NK-92 treated with Interleukin-12 subunit alpha and Interleukin-12 subunit beta, amount 100 ng/mL, for 24 hours (cell line): Measurements from ENCODE around the gene PLXNA4.

Experiments used
- DNase-seq: peaks from one replicate; lab custom pipeline; 2025; lab: John Stamatoyannopoulos, UW

Gene PLXNA4

DNA sequence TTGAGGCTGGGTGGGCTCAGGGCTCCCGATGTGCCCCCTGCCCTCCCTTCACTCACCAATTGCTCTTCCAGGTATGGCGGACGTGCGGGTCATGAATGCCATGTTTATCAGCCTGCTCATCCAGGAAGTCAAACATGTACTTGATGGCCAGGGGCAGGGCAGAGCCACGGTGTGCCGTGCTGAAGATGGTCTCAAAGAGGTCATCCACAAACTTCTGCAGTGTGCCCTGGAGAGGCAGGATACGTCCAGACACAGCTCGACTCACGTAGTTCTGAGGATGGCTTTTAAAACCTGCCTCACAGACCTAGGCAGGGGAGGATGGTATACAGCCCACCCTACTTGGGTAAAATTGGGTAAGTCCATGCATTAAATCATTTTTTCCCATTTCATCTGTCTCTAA, 431.2 kb downstream of the PLXNA4 start:
- DNase-seq, result no peak

DNA sequence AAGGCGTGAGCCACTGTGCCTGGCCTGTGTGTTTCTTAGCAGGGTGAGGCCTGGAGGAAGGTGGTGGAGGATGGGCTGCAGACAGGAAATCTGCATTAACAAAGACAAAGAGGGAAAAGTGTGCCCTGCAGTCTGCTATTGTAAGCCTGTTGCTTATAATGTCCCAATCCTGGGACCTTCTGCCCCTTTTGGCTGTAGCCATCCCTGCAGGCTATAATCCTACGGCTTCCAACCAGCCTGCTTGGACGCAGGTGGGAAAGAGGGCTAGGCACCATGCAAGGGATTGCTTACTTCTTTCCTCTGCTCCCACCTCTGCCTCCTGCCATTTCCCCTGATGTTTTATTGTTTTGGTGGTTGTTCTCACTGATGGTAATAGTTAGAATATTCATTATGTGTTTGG, 434.3 kb downstream of the PLXNA4 start:
- no peak for DNase-seq

DNA sequence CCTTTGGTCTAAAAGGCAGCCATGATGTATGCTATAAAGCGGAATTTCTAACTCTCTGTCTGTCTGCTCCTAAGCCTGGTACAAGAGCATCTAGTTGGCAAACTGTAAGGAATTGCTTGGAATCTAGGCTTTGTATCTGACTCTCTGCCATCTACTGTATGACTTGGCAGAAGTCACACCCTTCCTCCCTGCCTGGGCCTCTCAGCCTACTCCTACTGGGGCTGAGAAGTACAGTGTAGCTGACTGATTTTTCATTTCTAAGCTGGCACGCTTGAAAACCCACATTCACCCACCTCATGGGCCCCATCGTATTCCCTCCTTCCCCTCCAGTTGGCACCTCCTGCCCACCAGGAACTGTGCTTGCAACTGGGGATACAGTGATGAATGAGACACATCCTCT, 435.2 kb downstream of the PLXNA4 start:
- no peak for DNase-seq

DNA sequence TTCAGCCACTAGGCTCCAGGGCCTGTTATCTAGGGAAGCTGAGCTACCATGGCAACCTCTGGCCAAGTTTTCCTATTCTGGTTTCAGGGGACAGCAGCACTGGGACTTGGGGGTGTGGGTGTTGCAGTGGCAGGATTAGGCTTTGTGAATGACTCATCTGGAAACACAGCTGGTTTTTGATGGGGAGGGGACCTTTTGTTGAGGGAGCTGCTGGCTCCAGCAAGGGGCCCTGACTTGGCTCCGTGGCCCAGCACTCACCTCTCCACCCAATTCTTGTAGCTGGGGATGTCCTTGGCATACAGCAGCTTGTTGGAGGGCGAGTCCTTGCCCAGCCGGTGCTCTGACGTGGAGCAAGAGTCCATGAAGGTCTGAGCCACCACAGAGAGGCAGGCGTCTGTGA, 435.9 kb downstream of the PLXNA4 start:
- DNase-seq, result no peak

DNA sequence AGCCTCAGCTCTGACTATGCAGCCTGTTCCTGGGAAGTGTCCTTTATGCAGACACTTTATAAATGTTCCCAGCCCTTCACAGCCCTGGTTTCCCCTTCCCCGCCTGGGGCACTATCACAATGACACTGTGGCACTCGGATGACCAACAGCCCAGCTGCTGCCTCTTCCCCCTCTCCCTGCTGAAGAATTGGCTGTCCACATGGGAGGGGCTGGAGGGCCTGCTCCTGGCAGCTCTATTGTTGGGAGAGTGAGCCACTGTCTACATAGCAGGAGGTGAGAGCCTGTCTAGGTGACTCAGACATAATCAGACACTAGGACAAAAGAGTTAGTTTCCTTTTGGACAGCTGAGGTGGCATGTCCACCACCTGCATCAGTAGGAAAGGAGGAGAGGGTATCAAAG, 437.5 kb downstream of the PLXNA4 start:
- no peak for DNase-seq

DNA sequence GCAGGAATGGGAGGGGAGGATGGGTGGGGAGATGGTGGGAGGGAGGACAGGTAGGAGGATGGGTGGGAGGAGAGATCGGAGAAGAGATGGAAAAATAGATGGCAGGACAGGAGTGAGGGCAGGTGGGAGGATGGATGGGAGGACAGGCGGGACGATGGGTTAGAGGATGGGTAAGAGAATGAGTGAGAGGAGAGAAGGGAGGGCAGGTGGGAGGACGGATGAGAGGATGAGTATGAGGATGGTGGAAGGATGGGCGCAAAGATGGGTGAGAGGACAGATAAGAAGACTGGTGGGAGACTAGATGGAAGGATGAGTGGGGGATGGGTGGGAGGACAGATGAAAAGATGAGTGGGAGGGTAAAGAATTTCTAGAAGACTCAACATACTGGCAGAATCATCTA, 438.6 kb downstream of the PLXNA4 start:
- no peak for DNase-seq

DNA sequence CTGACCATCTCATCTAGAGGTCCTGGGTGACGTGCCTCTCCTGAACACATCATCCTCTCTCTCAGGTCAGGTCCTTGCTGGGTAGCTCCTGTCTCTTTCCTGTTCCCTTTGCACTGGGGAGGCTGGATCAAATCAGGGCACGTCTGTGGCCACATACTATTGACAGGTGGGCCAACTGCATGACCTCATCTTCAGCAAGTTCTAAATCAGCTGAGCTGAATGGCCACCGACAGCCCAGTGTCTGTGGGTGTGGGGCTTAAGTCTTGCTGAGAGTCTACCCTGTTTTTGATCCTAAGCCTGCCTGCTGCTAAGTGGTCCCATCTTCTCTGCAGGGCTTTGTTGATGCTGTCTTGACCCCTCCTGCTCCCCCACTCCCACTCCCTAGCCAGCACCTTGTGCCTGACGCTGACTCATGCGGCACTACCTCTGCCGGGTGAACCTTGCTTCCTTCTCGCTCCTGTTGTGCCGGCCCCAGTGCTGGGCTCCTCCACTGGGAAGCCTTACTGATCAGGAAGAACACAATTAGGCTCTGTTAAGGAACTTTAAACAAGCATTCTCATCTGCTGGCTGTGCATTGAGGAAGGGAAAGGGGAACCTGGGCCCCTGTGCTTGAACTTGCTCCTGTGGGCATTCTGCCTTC, 440.4 kb downstream of the PLXNA4 start:
- no peak for DNase-seq

DNA sequence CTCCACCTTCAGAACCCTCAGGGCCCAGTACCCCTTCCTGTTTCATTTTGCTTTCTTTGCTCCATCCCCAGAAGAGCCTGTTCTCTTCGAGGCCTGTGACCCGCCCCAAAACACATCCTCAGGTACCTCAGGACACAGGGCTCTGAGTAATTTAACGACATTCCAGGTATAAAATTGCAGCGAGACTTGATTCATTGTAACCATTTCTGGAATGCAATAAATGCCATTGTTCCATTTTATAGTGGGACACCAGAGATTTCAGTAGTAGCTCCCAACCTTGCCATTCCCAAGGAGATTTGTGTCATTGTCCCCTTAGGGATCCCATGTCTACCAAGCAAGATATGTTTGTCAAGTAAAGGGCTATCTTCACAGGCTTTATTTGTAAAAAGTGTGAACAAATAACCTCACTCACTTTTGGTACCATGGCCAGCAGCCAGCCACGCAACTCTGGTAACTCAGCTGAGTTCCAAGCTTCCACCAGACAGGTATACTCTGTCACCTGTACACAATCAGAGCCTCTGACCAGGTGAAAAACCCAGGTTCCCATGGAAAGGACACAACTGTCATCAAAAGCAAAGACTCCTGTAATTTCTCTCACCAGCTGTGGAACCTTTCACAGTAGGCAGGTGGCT, 441.3 kb downstream of the PLXNA4 start:
- no peak for DNase-seq

DNA sequence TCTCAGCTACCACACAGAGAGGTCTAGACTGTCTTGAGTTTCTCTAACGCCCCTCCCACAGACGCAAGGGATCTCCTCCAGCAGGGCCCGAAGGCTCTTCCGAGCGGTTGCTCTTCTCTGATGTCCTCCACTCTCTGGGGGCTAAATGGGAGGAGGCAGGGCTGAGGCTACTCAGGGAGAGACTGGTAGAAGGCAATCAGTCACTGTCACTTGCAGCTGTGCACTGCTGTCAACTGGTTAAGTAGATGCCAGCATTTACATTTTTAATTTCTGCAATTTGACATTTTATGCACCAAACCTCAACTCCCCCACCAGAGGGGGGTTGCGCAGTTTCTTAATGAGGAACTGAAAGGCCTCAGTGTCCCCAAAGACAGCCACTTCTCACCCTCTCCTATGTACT, 442.8 kb downstream of the PLXNA4 start:
- no peak for DNase-seq

DNA sequence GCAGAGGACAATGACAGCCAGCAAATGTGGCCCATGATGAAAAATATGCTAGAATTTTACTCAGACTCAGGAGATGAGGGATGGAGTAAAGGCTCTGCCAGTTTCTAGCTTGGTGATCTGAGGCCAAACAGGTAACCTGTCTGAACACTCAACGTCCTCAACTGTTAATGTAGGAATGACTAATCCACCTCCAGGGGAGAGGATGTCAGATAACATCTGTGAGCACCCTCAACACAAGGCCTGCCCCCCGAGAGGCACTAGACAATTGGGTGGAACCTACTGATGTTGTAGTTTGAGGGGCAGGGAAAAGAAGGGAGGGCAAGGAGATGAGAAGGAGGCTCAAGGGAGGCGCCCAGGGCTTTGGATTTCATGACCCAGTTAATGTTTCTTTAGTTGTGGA, 445.1 kb downstream of the PLXNA4 start:
- DNase-seq, result no peak

DNA sequence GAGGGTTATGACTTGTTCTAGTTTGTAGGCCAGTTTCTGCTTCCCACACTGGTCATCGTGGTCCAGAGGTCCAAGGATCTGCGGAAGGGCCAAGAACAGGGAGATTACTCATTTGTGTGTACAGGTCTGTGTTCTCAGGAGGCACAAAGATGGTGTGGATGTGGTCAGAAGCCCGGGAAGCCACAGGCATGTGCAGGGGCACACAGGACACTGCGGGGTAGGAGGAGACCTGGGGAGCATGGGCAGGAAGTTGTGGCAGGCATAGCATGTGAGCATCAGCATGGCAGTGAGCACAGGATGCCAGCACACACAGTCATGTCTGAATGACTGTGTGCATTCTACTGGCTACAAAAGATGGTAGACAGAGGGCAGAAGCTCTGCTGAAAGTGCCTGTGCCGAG, 445.8 kb downstream of the PLXNA4 start:
- DNase-seq, result no peak

DNA sequence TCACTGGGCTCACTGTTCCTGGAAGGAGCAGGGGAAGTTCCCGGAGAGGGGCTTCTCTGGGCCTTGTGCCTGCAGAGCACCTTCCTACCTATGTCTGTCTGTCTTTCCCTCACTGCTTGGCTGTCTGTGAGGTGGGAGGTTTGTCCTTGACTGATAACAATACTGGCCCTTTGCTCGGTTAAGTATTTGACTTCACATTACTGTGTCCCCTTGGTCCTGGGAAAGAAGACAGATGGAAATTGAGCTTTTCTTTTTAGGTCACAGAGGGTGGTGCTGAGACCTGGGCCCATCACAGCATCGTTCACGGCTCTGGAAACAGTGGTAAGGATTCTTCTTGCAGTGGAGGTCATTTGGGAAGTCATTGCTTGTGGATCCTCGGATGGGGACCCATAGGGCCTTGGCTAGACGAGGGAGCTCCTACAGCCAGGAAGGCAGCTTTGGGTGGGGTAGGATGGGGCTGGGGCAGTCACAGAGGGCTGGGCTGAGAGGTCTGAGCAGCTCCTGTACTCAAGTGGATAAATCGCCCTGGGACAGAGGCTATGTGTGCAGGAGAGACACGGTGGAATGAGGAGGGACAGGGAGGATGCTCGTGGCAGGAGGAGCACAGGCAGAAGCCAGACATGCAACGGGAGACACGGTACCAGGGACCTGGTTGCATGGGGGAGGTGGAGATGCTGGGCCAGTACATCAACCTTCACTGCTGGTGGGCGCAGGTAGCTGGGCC, 450.2 kb downstream of the PLXNA4 start:
- no peak for DNase-seq

DNA sequence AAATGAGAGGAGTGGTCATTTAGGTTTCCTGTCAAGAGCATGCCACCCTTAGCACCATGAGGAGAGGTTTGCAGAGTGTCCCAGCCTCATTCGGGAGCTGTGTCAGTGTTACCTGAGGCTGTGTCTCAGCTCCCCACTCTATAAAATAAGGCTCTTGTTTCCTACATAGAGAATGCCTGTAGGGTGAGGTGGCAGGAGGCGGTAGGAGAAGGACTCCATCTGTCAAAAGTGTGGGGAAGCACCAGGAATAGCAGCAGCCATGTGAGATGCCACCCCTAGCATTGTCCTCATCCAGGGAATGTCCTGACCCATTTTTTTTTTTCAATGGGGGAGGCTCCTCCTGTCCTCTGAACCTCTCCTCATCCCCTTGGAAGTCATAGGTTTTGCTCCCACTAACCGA, 451.2 kb downstream of the PLXNA4 start:
- no peak for DNase-seq

DNA sequence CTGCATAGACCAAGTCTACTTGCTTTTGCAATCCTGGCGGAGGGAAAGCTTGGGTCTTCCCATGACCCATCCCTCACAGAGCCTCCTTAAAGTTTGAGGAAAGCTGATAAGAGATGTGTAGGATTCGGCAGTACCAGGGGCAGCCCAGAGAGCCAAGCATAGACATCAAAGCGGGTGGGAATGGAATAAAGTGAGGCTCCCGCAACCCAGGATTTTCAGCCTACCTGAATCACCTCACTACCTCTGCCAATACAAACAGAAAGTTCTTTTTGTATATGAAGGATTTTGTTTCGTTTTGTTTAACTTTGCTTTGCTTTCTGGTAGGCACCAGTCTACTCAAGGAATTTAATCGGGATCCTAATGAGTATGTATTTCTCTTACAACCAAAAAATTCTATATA, 451.7 kb downstream of the PLXNA4 start:
- no peak for DNase-seq

DNA sequence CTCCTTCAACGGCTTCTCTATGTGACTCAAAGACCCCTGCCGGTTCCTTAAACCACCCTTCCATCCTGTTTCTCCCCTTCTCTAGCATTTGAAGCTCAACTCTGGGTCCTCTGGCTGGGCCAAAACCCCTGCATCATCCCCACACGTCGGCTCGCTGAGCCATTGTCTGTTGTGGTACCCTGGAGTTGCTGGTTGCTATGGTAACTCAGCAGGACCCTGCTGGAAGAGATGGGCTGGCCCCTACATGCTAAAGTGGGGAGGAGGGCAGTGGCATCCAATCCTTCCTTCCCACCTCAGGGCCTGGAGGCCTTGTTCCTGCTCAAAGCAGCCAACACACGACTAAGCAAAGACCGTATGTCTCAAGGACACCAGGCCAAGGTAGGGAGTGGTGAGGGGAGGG, 452.5 kb downstream of the PLXNA4 start:
- DNase-seq, result no peak

DNA sequence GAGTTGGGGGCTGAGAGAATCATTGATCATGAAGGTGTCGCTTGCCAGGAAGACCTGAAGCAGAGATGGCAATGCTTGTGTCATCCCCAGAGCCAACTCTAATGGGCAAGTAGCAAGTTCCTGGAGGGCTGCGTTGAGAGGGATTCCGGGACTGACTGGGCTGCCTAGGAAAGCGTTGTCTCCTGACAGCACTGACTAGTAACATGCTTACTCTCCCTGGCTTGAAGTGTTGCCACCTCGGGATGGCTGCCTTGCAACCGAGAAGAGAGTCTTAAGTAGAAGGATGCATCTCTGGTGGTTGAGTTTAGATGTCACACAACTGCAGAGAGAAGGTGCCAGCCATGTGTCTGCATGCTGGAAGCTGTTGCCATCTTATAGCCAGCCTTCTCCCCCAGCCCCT, 453.4 kb downstream of the PLXNA4 start:
- DNase-seq, result no peak

DNA sequence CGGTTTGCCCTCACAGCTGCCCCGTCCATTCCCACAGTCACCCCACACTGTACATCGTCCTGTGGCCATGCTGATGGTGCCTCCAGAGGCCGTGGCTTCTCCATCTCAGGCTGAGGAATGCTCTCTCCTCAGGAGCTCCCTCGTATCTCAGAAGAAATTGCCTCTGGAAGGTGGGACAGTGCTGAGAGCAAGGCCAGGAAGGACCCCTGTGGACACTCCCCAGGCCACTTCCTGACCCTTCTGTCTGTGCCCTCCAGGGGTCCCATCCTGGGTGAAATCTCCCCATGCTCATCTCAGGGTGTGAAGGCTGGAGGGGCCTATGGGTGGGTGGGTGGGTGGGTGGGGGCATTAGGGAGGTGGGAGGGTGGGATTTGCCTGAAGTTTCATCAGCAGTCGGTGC, 454.3 kb downstream of the PLXNA4 start:
- DNase-seq, result no peak

DNA sequence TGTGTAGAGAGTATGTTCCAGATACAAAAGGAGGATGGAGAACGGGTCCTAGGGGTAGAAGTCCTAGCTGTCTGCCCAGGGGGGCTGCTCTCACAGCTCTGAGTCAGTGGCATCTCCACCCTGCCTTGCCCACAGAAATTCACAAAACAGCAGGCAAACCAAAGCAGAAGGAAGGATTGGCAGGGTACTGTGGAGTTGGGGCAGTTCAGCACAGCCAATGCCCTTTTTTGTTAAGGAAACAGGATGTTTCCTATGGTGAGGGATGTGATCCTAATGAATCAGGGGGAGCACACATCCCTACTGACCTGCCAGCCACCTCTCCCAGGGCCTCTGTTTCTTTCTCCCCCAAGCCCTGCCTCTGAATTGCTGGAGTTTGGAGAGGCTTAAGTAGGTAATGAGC, 457.6 kb downstream of the PLXNA4 start:
- DNase-seq, result no peak

DNA sequence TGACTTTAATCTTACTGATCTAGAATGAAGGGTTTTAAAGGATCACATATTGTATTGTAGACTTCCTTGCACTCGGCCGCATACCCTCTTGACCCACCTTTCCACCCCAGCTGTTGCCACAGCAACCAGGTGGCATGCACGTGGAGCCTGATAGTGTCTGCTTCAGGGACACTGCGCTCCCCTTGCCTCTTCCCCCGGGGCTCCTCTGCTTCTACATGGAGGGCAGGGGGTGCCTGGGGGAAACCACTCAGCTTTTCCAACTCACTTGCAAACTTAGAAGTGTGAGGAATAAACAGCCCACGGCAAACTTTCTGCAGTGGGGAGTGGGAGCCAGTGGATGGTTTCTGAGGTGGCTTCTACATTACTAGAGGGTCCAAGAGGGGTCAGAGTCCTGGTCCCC, 458.6 kb downstream of the PLXNA4 start:
- DNase-seq, result no peak

DNA sequence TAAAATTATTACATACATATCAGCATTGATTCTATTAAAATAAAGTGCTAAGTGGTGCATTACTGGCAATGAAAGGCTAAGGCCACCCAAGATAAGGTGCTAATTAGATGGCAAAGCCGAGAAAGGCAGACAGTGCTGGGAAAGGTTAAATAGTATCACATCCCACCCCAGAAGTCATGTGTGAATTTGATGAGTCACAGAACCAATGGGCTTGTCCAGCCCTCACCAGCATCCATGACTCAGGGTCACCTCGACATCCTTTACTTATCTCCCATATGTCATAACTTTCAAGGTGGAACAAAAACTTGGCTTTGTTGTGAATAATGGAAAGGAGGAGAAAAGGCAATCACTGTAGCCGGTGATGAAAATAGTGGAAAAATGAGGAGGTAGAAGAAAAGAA, 459.1 kb downstream of the PLXNA4 start:
- no peak for DNase-seq

DNA sequence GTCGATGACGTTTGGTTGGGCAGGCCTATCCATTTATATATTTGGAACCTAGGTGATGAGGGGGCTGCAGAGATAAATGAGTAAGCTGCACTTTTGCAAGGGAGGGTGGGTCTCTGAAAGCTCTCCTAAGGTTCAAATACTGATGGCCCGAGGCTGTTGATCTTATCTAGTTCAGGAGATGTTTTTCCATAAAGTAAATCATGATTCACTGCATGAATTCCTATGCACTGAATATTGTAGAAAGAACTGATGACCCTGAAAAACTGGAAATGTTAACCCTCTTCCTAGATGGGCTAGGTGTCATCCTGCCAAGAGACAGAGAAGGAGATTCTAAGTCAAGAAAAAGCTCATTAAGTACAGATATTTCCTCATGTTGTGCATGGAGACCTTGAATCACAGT, 459.9 kb downstream of the PLXNA4 start:
- DNase-seq, result no peak

DNA sequence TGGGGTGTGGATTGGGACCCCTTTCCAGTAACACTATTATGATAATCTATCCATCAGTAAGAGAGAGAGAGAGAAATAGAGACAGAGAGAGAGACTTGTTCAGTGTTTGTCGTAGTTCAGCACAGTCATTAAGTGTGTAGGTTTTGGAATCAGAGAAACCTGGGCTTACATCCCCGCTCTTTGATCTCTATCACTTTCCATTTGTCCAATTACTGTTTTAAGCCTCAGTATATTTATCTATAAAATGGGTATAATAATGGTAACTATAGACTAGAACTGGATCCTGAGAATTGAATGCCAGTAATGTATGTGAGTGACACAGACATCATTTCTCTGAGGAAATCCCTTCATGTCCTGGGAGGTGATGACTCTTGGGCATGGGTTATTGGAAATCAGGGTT, 460.5 kb downstream of the PLXNA4 start:
- no peak for DNase-seq

DNA sequence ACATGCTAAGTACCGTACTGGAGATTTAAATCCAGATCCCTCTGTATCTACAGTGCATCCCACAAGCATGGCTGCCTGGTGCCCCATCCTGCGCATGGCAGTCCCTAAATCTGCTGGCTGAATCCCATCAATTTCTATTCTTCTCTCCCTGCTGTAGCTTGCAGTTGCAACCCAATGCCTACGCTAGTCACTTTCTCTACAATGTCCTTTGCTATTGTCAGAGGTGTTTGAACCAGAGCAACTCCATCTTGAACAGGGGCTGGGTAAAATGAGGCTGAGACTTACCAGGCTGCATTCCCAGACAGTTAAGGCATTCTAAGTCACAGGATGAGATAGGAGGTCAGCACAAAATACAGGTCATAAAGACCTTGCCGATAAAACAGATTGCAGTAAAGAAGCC, 461.2 kb downstream of the PLXNA4 start:
- DNase-seq, result no peak

DNA sequence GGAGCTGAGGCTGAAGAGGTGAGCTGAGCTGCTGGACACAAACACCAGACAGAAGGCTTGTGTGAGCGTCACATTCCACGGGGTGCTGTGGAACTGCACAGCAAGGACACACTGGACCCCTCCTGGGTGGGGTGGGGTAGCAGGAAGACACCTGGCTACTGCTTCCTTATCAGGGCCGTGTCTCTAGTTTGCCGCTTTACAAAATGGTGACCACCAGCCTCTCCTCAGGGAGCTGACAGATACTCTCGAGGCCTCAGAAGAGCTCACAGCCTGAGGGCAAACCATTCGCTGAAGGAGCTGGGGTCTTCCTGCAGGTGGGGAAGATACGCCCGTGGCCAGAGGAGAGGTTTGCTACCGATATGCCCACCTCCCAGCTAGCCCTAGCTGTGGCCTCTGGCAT, 461.9 kb downstream of the PLXNA4 start:
- DNase-seq, result no peak
